Fibroblast of villous mesenchyme (primary cell): Measurements from ENCODE around the gene CNFN. TPM values are rescaled to one million over a fixed set of nuclear protein-coding genes. Genes with fewer than 3 reads are reported as not detected.
"Not testable (repeated sequence)": the region's sequence is repeated elsewhere in the genome, so short reads cannot be mapped to it uniquely, and the experiment has no call there.

Experiments
- DNase-seq: peaks from one replicate; pipeline ENCODE4 v3.0.0-alpha.2; 2010; ENCODE audit warnings: low read depth
- H3K4me3 ChIP-seq: 2 replicates; pipeline ENCODE4 v1.5.1; 2011; ENCODE audit warnings: low read depth, mild to moderate bottlenecking, low read length
- CTCF ChIP-seq: IDR thresholded peaks from 2 replicates; pipeline ENCODE4 v1.5.1; 2012; ENCODE audit warnings: low read depth, mild to moderate bottlenecking, low read length; ENCODE audit not compliant: insufficient read depth
- small RNA-seq: library from RNA; depleted of rRNA; stranded (forward); fragments of <200 nt; gene quantifications from one replicate; pipeline ENCODE3, GENCODE V24; 2012
- total RNA-seq: library from RNA; depleted of rRNA; stranded (reverse); fragments of >200 nt; gene quantifications from 2 replicates; pipeline ENCODE4 v1.2.3, GENCODE V29; 2012

CNFN gene
- total RNA-seq, 1 donor: not detected

GRCh38 chr19:42345191-42345812 lies 44.8 kb downstream of the CNFN start:
- H3K4me3 ChIP-seq: no peak overlapping the region
- peak; percentile 86 for DNase-seq
- no peak for TF ChIP-seq CTCF

- H3K4me3 ChIP-seq: no peak overlapping the region
- TF ChIP-seq CTCF: no peak
These were observed 45.7 kb downstream of the CNFN start for GRCh38 chr19:42344336-42344893.

GRCh38 chr19:42343344-42344110 lies 46.6 kb downstream of the CNFN start:
- TF ChIP-seq CTCF: peak; percentile 19
- no peak for DNase-seq
- no peak overlapping the region for H3K4me3 ChIP-seq

More at GRCh38 chr19:42344336-42344893, 45.7 kb downstream of the CNFN start:
- DNase-seq: no peak

- H3K4me3 ChIP-seq, DNase-seq: not testable (repeated sequence)
These were observed 50.2 kb downstream of the CNFN start for GRCh38 chr19:42339922-42340321.

GRCh38 chr19:42339126-42339860 lies 50.8 kb downstream of the CNFN start:
- H3K4me3 ChIP-seq: not testable (repeated sequence)
- DNase-seq: peak; percentile 26

Small RNAs within 50 kb of the gene (small RNA-seq; reads per million reads assigned to genes)
- not detected for gene MIR8077

Other genes with a start within 250 kb of the CNFN start
- gene DEDD2, start 172.6 kb downstream of the CNFN start, total RNA-seq: 14.8 and 15.1 TPM in 2 replicates
- 14.8 and 20.3 TPM in 2 replicates for gene ZNF526, start 170.0 kb downstream of the CNFN start, total RNA-seq
- gene GSK3A, start 147.7 kb downstream of the CNFN start, total RNA-seq: 16.8 and 21.2 TPM in 2 replicates
- 27.6 and 32.5 TPM in 2 replicates for gene ERF, start 135.2 kb downstream of the CNFN start, total RNA-seq
- gene CIC, start 121.0 kb downstream of the CNFN start, total RNA-seq: 23.7 and 26.7 TPM in 2 replicates
- gene PRR19, start 88.2 kb downstream of the CNFN start, total RNA-seq: 0.64 and 0.86 TPM in 2 replicates
- gene PAFAH1B3, start 87.7 kb downstream of the CNFN start, total RNA-seq: 28.5 and 48.0 TPM in 2 replicates
- gene TMEM145, start 77.0 kb downstream of the CNFN start, total RNA-seq: not detected in 2 replicates
- gene MEGF8, start 64.7 kb downstream of the CNFN start, total RNA-seq: 21.2 and 22.2 TPM in 2 replicates
- gene LIPE, start 37.1 kb upstream of the CNFN start, total RNA-seq: 2.3 and 3.0 TPM in 2 replicates
- gene CXCL17, start 52.6 kb upstream of the CNFN start, total RNA-seq: not detected in 2 replicates
- under 0.01 and 0.97 TPM in 2 replicates for gene CEACAM1, start 138.2 kb upstream of the CNFN start, total RNA-seq
- gene CEACAM8, start 204.6 kb upstream of the CNFN start, total RNA-seq: not detected in 2 replicates